IPS-11a (cell line): ENCODE data around the gene SARS1.
"Not testable (repeated sequence)": the region's sequence is repeated elsewhere in the genome, so short reads cannot be mapped to it uniquely, and the experiment has no call there.

Experiments used
- H3K4me3 ChIP-seq: one replicate; pipeline ENCODE4 v1.5.1; 2013; ENCODE audit warnings: low read depth, low read length, control low read depth

Gene SARS1

GRCh38 chr1:109272831-109273547 is 59.3 kb downstream of the SARS1 start:
- no peak overlapping the region for H3K4me3 ChIP-seq

GRCh38 chr1:109273570-109274288 is 60.0 kb downstream of the SARS1 start:
- no peak overlapping the region for H3K4me3 ChIP-seq

GRCh38 chr1:109274533-109275476 is 61.1 kb downstream of the SARS1 start:
- no peak overlapping the region for H3K4me3 ChIP-seq

DNA sequence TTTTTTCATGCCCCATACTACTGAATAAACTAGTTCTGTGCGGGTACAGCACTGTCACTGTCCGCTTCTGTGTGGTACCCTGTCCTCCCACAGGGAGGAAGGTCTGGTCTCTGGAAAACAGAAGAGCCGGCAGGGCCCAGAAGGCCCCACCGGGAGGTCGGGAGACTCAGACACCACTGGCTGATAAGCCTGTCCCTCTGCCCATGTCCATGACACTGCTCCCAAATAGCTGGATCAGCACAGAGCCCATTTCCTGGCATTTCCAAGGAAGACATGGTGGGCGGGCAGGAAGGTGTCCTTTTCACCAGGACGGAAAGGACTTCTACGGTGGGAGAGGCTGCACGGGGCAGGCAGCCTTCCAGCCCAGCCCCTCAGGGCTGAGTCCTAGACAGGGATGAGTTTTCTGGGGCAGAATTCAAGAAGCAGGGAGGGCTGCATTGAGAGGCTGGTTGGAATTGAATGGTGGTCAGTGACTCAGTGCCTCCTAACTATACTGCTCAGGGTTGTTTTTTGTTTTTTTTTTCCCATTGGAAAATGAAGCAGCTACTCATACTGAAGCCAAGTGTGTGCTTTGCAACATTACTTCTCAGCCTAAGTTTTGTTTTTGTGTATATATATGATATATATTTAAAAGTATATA is 62.1 kb downstream of the SARS1 start:
- no peak overlapping the region for H3K4me3 ChIP-seq

GRCh38 chr1:109277434-109278204 is 63.9 kb downstream of the SARS1 start:
- H3K4me3 ChIP-seq: no peak overlapping the region

DNA sequence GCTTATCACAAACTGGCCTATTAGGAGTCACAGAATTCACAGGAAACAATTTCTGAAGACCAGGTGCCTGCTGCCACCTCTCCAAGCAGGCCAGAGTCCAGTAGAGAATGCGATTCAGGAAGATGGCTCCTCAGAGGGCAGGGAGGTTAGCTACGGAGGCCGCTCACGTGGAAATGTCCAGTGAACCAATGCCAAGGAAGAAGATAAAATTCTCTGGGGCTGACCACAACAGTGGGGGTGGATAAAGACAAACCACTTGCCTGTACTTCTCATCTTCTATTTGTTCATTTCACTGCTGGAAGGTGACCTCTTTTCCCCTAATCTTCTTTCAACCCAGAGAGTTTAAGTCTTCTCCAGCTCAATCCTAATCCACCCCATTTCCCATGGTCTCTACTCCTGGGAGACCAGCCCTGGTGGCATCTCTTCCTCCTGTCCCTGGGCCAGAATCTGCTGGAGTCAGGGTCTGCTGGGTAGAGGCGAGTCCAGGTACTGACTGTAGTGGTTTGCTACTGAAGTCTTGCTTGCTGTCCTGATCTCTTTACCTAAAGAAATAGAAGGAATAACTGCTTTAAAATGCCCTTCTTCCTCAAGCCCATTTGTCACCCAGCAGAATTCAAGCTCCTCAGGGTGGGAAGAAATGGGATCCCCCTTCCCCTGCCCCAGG is 66.0 kb downstream of the SARS1 start:
- H3K4me3 ChIP-seq: no peak overlapping the region

DNA sequence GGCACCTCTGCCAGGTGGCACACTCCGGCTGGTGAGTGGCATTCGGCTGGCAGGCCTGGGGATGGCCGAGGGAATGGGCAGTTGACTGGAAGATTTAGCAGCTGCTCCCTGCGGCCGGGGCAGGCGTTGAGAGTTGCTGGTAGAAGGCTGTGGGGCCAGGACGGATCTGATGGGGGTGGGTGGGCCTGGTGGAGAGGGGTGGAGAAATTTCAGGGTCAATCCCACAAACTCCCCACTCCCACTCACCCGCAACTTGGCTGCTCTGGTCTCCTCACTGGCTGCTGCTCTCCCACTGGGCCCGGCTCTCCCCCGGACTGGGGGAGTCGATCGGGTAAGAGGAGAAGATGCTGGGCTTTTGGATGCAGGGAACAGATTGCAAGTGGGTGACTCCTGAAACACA is 67.1 kb downstream of the SARS1 start:
- no peak overlapping the region for H3K4me3 ChIP-seq

DNA sequence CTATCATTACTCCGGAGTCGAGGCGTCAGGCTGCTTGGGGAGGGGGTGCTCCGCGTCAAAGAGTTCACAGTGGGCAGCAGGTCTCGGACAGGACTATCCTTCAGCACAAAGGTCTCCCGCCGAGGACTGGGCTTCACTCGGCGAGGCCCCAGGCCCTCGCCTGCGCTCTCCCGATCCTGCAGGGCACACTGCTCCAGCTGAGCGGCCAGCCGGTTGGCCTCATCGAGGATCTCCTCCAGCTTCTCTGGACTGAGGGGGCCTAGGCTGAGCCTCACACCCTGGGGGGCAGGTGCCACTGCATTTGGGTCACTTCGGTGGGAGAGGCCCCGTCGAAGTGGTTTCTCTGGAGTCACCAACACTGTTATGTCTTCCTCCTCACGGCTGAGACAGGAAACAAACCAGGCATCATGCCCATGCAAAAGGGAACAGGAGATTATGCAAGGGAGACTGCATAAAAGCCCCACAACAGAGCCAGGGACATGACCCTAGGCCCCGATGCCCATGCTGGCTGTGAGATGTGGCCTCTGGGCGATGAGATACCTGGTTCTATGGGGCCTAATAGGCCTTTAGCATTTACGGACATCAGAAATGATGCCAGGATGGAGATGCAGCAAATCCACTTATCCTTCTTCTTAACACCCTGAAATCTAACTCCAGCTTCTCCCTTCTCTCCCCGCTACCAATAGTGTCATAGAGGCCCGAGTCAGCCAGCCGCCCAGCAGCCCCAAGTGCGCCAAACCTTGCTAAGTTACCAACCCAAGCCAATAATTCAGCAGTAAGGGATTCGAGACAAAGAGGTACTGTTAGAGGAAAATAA is 68.2 kb downstream of the SARS1 start:
- peak overlapping the region; percentile 86 for H3K4me3 ChIP-seq

DNA sequence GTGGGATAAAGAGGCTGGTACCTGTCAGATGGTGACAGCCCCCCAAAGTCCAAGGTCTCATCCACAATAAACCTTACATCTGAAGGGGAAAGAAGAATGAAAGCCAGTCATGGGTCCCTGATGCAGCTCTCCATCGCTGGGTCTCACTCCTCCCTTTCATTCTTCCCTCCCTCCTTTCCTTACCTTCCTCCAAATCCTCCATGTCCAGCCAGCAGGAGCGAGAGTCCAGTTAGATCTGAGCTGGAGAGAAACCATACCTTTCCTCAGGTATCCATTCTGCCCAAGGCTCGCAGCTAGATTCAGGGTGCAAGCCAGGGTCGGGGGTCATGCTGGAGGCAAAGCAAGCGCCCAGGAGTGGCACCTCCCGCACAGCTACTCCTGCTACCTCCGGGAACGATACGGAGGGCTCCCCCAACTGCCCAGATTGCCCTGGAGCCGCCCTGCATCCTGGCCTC is 68.8 kb downstream of the SARS1 start:
- H3K4me3 ChIP-seq: peak overlapping the region; percentile 86

- H3K4me3 ChIP-seq: peak within 1 kb of the TSS; percentile 86
Measured at GRCh38 chr1:109282952-109283747, 69.4 kb downstream of the SARS1 start, which contains the start of gene PSRC1. Gene PSRC1, minus strand, starts transcription at chr1:109283145.

DNA sequence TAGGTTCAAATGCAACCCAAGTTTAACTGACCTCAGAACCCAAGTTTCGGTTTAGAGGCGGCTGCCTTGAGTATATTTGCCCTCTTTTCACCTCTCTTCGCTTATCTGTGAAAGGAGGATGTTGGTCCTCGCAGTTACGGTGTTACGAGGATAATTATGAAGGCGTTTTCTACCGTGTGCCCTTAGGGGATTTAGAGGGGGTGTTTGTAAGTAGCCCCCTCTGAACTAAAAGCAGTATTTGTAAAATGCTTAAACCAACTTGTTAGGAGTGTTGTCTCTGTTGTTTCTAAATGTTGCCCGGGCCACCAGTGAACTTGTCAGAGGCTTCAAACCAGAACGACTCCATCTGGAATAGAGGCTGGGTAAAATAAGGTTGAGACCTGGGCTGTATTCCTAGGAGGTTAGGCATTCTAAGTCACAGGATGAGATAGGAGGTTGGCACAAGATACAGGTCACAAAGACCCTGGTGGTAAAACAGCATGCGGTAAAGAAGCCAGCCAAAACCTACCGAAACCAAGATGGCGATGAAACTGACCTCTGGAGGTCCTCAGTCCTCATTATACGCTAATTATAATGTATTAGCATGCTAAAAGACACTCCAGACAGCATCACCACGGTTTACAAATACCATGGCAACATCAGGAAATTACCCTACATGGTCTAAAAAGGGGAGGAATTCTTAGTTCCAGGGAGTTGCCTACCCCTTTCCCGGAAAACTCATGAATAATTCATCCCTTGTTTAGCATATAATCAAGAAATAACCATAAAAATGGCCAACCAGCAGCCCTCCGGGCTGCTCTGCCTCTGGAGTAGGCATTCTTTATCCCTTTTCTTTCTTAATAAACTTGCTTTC is 70.3 kb downstream of the SARS1 start:
- peak overlapping the region; percentile 86 for H3K4me3 ChIP-seq

DNA sequence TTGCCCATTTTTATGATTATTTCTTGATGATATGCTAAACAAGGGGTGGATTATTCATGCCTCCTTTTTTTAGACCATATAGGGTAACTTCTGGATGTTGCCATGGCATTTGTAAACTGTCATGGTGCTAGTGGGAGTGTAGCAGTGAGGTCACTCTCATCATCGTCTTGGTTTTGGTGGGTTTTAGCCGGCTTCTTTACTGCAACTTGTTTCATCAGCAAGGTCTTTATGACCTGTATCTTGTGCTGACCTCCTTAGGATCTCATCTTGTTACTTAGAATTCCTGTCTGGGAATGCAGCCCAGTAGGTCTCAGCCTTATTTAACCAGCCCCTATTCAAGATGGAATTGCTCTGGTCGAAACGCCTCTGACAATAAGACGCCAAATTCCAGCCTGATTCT is 73.0 kb downstream of the SARS1 start:
- H3K4me3 ChIP-seq: not testable (repeated sequence)
